HEK293 (cell line): ENCODE results near the gene OR4D9.

ENCODE experiments used
- CTCF ChIA-PET: fragments of 350-600 bp; formaldehyde crosslinking; extraction: SDS; loops from one replicate; lab custom pipeline; 2021; ENCODE audit warnings: antibody characterized with exemption; lab: Yijun Ruan, JAX
- POLR2A ChIA-PET: fragments of 300-600 bp; formaldehyde crosslinking; extraction: SDS; loops from one replicate; lab custom pipeline; 2020; ENCODE audit warnings: antibody characterized with exemption, inconsistent platforms; lab: Yijun Ruan, JAX
- H3K27ac ChIP-seq: fragments of 200-500 bp; sonication (Bioruptor generic); 2 replicates; pipeline ENCODE4 v1.5.1; 2014; ENCODE audit warnings: low read depth, low read length, control low read depth, inconsistent platforms; ENCODE audit errors: extremely low read depth
- H3K36me3 ChIP-seq, 2 experiments: fragments of 200-500 bp in 1 of 2; sonication (Bioruptor generic) in 1 of 2; 1 replicate in 1 of 2; 2 replicates in 1 of 2; pipeline ENCODE4 v1.5.1; 2014 to 2017; ENCODE audit warnings: inconsistent platforms in 2 of 2, low read length in 2 of 2; ENCODE audit not compliant: control insufficient read depth in 2 of 2, insufficient read depth in 1 of 2
- H3K4me1 ChIP-seq: fragments of 200-500 bp; sonication (Bioruptor generic); 2 replicates; pipeline ENCODE4 v1.5.1; 2014; ENCODE audit warnings: mild to moderate bottlenecking, low read length, inconsistent platforms; ENCODE audit not compliant: control insufficient read depth, insufficient read depth
- H3K4me3 ChIP-seq: 2 replicates; pipeline ENCODE4 v1.5.1; 2011; ENCODE audit warnings: low read depth, mild to moderate bottlenecking, control low read depth, low read length, moderate library complexity
- H3K9me3 ChIP-seq: fragments of 200-500 bp; sonication (Bioruptor generic); 2 replicates; pipeline ENCODE4 v1.5.1; 2014; ENCODE audit warnings: low read depth, low read length, inconsistent platforms; ENCODE audit not compliant: control insufficient read depth, insufficient read depth
- BCL11A ChIP-seq: fragments of 450-650 bp; formaldehyde crosslinking; IDR thresholded peaks from 2 replicates; pipeline ENCODE4 v1.5.1; 2016; ENCODE audit warnings: low read depth, missing biosample characterization, missing genetic modification characterization
- KLF10 ChIP-seq: fragments of 450-650 bp; IDR thresholded peaks from 2 replicates; pipeline ENCODE4 v1.5.1; 2018; ENCODE audit warnings: missing biosample characterization, mild to moderate bottlenecking, missing genetic modification characterization
- PRDM6 ChIP-seq: fragments of 450-650 bp; formaldehyde crosslinking; IDR thresholded peaks from 2 replicates; pipeline ENCODE4 v1.5.1; 2017; ENCODE audit warnings: missing biosample characterization, missing genetic modification characterization
- TRIM28 ChIP-seq: IDR thresholded peaks from 2 replicates; pipeline ENCODE4 v1.6.1; 2011; ENCODE audit warnings: low read length, control low read depth, borderline replicate concordance
- WT1 ChIP-seq: fragments of 450-650 bp; formaldehyde crosslinking; IDR thresholded peaks from 2 replicates; pipeline ENCODE4 v1.5.1; 2016; ENCODE audit warnings: missing biosample characterization, missing genetic modification characterization
- ZBTB11 ChIP-seq: fragments of 450-650 bp; formaldehyde crosslinking; conservative IDR thresholded peaks from 2 replicates; pipeline ENCODE4 v1.5.1; 2016; ENCODE audit warnings: low read depth, missing biosample characterization, missing genetic modification characterization
- ZBTB17 ChIP-seq: fragments of 450-650 bp; formaldehyde crosslinking; IDR thresholded peaks from 2 replicates; pipeline ENCODE4 v1.5.1; 2016; ENCODE audit warnings: missing biosample characterization, missing genetic modification characterization
- ZBTB44 ChIP-seq: fragments of 450-650 bp; IDR thresholded peaks from 2 replicates; pipeline ENCODE4 v1.5.1; 2018; ENCODE audit warnings: missing biosample characterization, mild to moderate bottlenecking, missing genetic modification characterization
- ZBTB8A ChIP-seq: fragments of 450-650 bp; formaldehyde crosslinking; IDR thresholded peaks from 2 replicates; pipeline ENCODE4 v1.5.1; 2016; ENCODE audit warnings: missing biosample characterization, missing genetic modification characterization
- ZIC2 ChIP-seq: fragments of 450-650 bp; formaldehyde crosslinking; IDR thresholded peaks from 2 replicates; pipeline ENCODE4 v1.5.1; 2016; ENCODE audit warnings: missing biosample characterization, missing genetic modification characterization
- ZNF132 ChIP-seq: fragments of 450-650 bp; formaldehyde crosslinking; IDR thresholded peaks from 2 replicates; pipeline ENCODE4 v1.5.1; 2017; ENCODE audit warnings: missing biosample characterization, missing genetic modification characterization, borderline replicate concordance
- ZNF155 ChIP-seq: fragments of 450-650 bp; formaldehyde crosslinking; IDR thresholded peaks from 2 replicates; pipeline ENCODE4 v1.5.1; 2016; ENCODE audit warnings: missing biosample characterization, missing genetic modification characterization
- ZNF184 ChIP-seq: fragments of 450-650 bp; IDR thresholded peaks from 2 replicates; pipeline ENCODE4 v1.5.1; 2018; ENCODE audit warnings: missing biosample characterization, mild to moderate bottlenecking, missing genetic modification characterization
- ZNF2 ChIP-seq: fragments of 450-650 bp; formaldehyde crosslinking; IDR thresholded peaks from 2 replicates; pipeline ENCODE4 v1.5.1; 2016; ENCODE audit warnings: missing biosample characterization, missing genetic modification characterization
- ZNF221 ChIP-seq: fragments of 450-650 bp; formaldehyde crosslinking; IDR thresholded peaks from 2 replicates; pipeline ENCODE4 v1.5.1; 2017; ENCODE audit warnings: missing biosample characterization, missing genetic modification characterization, borderline replicate concordance
- ZNF362 ChIP-seq: fragments of 450-650 bp; formaldehyde crosslinking; IDR thresholded peaks from 2 replicates; pipeline ENCODE4 v1.5.1; 2016; ENCODE audit warnings: missing biosample characterization, missing genetic modification characterization
- ZNF366 ChIP-seq: fragments of 450-650 bp; formaldehyde crosslinking; conservative IDR thresholded peaks from 2 replicates; pipeline ENCODE4 v1.5.1; 2016; ENCODE audit warnings: missing biosample characterization, missing genetic modification characterization
- ZNF398 ChIP-seq: fragments of 450-650 bp; formaldehyde crosslinking; IDR thresholded peaks from 2 replicates; pipeline ENCODE4 v1.5.1; 2017; ENCODE audit warnings: missing biosample characterization, missing genetic modification characterization
- ZNF585B ChIP-seq: fragments of 450-650 bp; formaldehyde crosslinking; IDR thresholded peaks from 2 replicates; pipeline ENCODE4 v1.5.1; 2016; ENCODE audit warnings: missing biosample characterization, missing genetic modification characterization
- ZNF600 ChIP-seq: fragments of 450-650 bp; formaldehyde crosslinking; IDR thresholded peaks from 2 replicates; pipeline ENCODE4 v1.5.1; 2016; ENCODE audit warnings: missing biosample characterization, missing genetic modification characterization
- ZNF664 ChIP-seq: fragments of 450-650 bp; formaldehyde crosslinking; IDR thresholded peaks from 2 replicates; pipeline ENCODE4 v1.5.1; 2016; ENCODE audit warnings: missing biosample characterization, missing genetic modification characterization
- ZNF830 ChIP-seq: fragments of 450-650 bp; IDR thresholded peaks from 2 replicates; pipeline ENCODE4 v1.5.0; 2018; ENCODE audit warnings: missing biosample characterization, missing genetic modification characterization, low read depth, mild to moderate bottlenecking, moderate library complexity
- ZSCAN30 ChIP-seq: fragments of 450-650 bp; IDR thresholded peaks from 2 replicates; pipeline ENCODE4 v1.5.1; 2018; ENCODE audit warnings: missing biosample characterization, mild to moderate bottlenecking, missing genetic modification characterization, moderate library complexity
- ZXDB ChIP-seq: fragments of 450-650 bp; formaldehyde crosslinking; IDR thresholded peaks from 2 replicates; pipeline ENCODE4 v1.5.1; 2016; ENCODE audit warnings: missing biosample characterization, missing genetic modification characterization

The OR4D9 gene

GRCh38 chr11:59550842-59551658 is 39.7 kb downstream of the OR4D9 start (continued):
- peak; percentile 58 for TF ChIP-seq ZNF362 (tag by site-specific recombination)
- no peak for TF ChIP-seq ZNF155
- 0 out of 2 replicates have a peak, but pooled peaks have one; percentile 24 for TF ChIP-seq ZNF221 (tag by site-specific recombination)
- 0 out of 2 replicates have a peak, but pooled peaks have one; percentile 2 for TF ChIP-seq PRDM6 (tag by site-specific recombination)
- peak; percentile 55 for TF ChIP-seq ZNF600 (tag by site-specific recombination)
- TF ChIP-seq TRIM28 = peak; percentile 59; the same call in 1 of the 2 replicates
- TF ChIP-seq ZNF184 (tag by site-specific recombination) = 0 out of 2 replicates have a peak, but pooled peaks have one; percentile 3
- peak; percentile 25; the same call in 1 of the 2 replicates for TF ChIP-seq ZNF2 (tag by site-specific recombination)
- peak; percentile 83 for TF ChIP-seq ZNF366
- TF ChIP-seq ZBTB44 (tag by site-specific recombination) = 0 out of 2 replicates have a peak, but pooled peaks have one; percentile 4

GRCh38 chr11:59551659-59552521 is 40.6 kb downstream of the OR4D9 start:
- Histone ChIP-seq H3K27ac (no peak overlapping the region), H3K4me1 (no peaks in the 10 kb centered on the region), H3K4me3 (peak overlapping the region; percentile 46), H3K36me3 (no peaks in the 10 kb centered on the region), H3K9me3 (no peaks in the 10 kb centered on the region)
- ChIA-PET CTCF (no interaction called here), POLR2A (interaction anchor here (0.6 to 1.1 kb wide), 3 partner anchors 9 to 66 kb away, joined by 3 to 4 read pairs (median 4); partner anchors contain the start of gene OSBP)
- TF ChIP-seq ZXDB (tag by site-specific recombination) (0 out of 2 replicates have a peak, but pooled peaks have one; percentile 11), ZNF664 (tag by site-specific recombination) (peak; percentile 96), ZNF398 (no peak), ZNF830 (no peak), ZBTB11 (tag by site-specific recombination) (peak; percentile 64), WT1 (tag by site-specific recombination) (no peak), ZBTB8A (0 out of 2 replicates have a peak, but pooled peaks have one; percentile 20), ZIC2 (tag by site-specific recombination) (no peak), KLF10 (tag by site-specific recombination) (peak; percentile 27; the same call in 1 of the 2 replicates), ZNF132 (no peak), ZBTB17 (tag by site-specific recombination) (peak; percentile 62), ZSCAN30 (peak; percentile 42; the same call in 1 of the 2 replicates), BCL11A (tag by site-specific recombination) (no peak), ZNF585B (tag by site-specific recombination) (no peak), ZNF366 (peak; percentile 66; the same call in 1 of the 2 replicates)
